Putamen (tissue), 1 donor: ENCODE results near the gene MCM9.

Experiments used
- DNase-seq: peaks from one replicate; pipeline ENCODE4 v3.0.0-alpha.2; 2016; ENCODE audit warnings: low spot score

Gene MCM9

GRCh38 chr6:118931436-118931835 lies 3.5 kb downstream of the MCM9 start:
- no peak for DNase-seq

GRCh38 chr6:118930680-118931079 lies 4.3 kb downstream of the MCM9 start:
- no peak for DNase-seq

DNA sequence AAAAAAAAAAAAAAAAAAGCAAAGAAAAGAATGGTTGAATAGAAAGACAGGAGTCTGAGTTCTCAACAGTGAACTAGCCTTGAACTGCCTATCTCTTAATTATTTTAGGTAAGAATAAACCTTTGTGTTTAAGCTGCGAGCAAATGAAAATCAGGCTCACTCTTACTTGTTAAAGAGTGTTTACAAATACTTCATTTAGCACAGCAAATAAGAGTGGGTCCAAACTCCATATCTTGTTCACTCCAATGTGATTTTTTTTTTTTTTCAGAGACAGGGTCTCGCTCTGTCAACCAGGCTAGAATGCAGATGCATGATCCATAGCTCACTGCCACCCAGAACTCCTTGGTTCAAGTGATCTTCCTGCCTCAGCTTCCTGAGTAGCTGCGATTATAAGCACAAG lies 11.9 kb downstream of the MCM9 start:
- DNase-seq, result no peak

DNA sequence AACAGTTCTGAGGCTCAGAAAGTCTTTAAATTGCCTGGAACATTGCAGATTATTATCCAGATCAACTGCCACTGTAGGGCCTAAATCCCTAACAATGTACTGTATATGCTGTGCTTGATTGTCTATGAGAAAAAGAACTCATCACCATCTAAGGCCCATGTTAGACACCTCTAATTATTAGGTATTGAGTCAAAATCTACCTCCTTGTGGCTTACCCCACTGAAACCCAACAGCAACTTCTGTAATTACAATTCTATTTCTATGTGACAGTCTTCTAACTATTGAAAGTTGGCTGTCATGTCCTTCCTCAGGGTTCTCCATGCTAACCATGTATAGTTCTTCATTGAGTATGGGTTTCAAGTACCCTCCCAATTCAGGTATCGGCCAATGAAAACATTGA lies 13.9 kb downstream of the MCM9 start:
- DNase-seq, result no peak

DNA sequence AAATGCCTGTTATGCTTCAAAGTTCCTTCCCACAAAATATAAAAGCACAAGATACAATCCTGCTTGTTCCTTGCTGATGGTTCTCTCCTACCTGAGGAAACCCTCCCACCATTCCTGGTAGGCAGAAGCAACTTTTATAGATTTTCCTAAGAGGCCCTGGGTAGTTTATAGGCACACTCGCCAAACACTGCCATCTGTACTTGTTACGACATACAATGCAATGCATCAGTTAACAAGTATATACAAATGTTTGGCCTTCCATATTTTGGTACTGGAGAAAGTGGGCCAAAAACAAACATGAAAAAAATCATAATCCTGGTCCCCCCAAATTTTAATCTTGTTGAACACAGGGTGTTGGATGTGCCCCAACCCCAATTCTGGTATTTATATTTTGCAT lies 16.6 kb downstream of the MCM9 start:
- no peak for DNase-seq

DNA sequence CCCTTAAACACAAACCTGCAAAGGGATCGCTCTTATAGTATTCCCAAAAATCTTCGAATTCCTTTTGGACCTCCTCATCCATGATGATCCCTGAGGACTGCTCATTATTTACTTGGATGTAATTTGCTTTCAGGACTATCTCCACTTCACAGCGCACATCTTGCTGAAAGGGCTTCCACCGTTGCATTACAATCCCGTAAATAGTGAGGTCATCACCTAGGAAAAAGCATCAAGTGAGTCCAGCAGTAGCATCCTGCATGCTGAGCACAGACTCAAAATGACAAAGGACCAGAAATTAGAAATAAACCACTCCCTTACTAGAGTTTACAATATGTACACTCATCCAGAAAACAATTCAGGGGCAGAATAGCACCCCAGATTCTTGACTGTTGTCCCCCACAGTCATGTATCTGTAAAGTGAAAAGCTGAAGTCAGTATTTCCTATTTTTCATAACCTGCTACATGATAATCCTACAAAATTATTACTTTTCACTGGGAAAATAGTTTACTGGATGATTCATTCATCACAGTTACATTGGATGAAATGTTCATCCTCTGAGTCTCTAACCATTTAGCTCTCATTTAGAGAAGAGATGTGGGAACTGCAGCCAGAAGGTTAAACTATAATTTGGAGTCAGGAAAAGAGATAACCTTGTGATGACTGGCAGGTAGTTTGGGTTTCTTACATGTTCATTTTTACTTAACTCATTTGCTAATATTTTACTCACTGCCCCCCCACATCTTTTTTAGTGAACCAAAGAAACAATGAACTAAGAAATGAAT lies 17.2 kb downstream of the MCM9 start:
- no peak for DNase-seq

DNA sequence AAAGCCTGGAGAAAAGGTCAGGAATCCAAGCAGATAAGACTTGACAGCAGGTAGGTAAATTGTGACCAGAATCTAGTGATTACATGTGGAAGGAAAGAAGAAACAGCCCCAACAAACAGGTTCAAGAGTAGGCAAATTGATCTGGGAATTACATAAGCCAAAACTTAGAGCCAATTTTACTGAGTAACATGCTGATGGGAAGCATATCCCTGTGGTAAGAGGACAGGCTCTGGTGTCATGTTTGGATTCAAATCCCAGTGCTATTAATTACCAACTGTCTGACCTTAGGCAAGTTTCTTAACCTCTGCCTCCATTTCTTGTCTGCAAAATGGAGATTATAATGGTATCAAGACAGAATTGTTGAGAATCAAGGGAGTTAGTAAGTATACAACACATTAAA lies 20.4 kb downstream of the MCM9 start:
- DNase-seq, result no peak

DNA sequence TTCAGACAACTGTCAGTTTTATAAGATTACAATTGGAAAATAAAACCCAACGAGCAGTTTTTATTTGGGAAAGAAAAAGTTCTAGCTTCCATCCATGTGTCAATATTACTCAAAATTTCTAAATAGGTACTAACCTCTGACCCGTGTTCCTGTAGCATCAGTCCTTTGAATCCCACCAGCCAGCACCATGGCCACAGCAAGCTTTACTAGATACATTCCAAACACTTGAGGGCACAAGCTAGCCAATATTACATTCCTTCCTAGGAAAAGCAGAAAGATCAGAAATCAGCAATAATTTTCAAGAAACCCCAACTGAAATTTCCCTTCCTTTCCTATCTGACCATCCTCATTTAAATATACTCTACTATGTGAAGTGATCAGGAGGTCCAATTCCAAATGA lies 21.8 kb downstream of the MCM9 start:
- no peak for DNase-seq

GRCh38 chr6:118912646-118913045 lies 22.3 kb downstream of the MCM9 start:
- no peak for DNase-seq

GRCh38 chr6:118908441-118908840 lies 26.5 kb downstream of the MCM9 start:
- DNase-seq, result no peak

- DNase-seq, result no peak
Observed at GRCh38 chr6:118905851-118906250, 29.1 kb downstream of the MCM9 start.

DNA sequence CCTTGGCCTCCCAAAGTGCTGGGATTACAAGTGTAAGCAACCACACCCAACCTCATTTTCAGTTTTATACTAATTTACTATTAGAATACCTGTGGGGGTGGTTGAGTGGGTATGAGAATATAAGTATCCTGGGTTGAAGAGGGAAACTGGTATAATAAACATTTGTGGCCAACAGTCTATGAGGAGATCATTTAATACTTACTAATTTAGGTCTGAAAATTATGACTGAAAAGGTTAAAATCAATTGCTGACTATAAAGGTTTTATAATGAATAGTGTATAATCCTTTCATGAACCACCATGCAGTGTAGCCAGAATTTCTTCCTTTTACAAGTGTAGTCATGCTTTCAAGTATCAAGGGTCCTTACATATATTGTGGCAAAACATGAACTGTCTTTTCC lies 29.9 kb downstream of the MCM9 start:
- DNase-seq, result no peak

GRCh38 chr6:118903691-118904090 lies 31.3 kb downstream of the MCM9 start:
- no peak for DNase-seq

DNA sequence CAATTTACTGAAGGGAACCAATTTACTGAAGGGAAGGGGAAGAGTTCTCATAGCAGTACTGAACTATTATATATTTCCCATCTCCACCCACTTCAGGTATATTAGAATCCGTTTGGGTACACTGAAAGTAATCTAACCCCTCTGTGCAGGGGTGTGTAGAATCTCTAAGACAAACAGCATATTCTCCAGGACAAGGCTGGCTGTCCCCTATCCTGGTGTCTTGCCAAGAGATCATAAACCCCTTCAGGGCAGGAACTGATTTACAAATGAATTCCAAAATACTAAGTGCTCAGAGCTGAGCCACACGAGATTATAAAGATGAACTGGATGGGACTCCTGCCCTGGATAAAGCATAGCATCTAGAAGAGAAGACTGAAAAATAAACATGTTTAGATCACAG lies 31.8 kb downstream of the MCM9 start:
- DNase-seq, result no peak

- no peak for DNase-seq
Observed at GRCh38 chr6:118902726-118903125, 32.2 kb downstream of the MCM9 start.

DNA sequence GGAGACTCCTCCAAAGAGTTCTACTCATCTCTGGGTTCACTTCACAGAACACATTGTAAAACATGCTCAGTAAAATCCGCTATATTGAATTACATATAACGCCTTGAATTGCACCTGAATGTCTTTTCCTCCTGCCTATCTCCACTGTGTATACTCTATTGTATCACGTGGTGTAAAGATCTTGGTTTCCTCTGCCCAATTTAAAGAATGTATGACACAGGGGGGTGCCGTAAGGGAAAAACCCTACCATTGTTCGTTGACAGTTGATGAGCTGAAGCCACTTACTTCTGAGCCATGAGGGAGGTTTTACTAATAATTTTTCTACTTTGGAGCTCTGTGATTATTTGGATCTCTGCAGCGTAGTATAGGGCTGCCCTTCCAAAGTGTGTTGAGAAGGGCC lies 35.0 kb downstream of the MCM9 start:
- DNase-seq, result no peak

GRCh38 chr6:118897386-118897785 lies 37.6 kb downstream of the MCM9 start:
- no peak for DNase-seq

DNA sequence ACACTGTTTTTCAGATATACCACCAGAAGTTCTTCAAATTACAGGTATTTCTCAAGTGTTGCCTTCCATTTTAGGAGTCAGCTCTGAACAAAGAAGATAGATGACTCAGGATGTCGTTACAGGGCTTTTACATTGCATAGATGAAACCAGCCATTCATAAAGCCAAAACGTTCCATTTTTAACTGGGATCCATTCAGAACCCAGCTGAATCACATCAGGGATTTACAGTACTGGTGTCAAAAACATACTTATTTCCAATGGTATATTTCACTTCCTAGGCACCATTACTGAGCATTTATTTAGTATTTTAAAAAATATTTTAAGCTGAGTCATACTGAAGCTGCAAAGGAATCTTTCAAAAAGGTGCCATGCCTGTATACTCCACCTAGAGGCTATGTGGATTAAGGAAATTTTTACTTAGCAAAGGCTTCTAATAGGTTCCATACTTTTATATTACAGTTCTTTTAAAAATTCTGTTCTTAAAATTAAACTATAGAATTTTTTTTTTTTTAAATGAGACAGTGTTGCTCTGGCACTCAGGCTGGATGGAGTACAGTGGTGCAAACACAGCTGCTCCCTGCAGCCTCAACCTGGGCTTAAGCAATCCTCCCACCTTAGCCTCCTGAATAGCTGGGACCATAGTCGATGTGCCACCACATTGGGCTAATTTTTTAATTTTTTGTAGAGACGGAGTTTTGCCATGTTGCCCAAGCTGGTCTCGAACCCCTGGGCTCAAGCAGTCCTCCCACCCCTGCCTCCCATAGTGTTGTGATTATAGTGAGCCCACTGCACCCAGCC lies 38.4 kb downstream of the MCM9 start:
- DNase-seq, result no peak

DNA sequence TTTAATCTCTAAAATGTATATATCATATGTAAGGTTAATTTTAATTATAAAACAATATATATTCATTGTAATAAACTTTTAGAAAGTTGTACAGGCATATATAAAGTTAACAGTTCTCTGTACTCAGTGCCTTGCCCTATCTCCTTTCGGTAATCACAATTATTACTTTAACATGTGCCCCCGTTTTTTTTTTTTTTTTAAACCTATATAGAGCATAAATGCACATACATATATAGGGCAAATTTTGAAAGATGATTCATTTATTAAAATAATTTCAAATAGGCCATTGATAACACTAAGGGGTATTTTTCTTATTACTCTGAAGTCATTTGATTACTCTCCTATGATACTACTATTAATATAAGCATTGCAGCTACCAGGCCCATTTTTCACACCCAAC lies 39.1 kb downstream of the MCM9 start:
- no peak for DNase-seq

DNA sequence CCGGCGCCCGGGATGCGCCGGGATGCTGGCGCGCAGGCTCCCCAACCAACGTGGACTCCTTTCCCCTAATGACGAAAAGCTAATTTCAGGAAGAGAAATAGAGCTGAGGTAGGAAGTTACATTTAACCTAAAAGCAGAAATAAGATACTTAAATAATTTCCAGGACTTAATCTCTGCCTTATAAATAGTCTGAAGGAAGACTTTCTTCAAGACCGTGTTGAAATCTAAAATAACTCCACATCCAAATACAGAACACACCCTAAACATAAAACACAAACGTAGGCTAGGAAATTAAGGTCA lies 39.7 kb downstream of the MCM9 start:
- no peak for DNase-seq

DNA sequence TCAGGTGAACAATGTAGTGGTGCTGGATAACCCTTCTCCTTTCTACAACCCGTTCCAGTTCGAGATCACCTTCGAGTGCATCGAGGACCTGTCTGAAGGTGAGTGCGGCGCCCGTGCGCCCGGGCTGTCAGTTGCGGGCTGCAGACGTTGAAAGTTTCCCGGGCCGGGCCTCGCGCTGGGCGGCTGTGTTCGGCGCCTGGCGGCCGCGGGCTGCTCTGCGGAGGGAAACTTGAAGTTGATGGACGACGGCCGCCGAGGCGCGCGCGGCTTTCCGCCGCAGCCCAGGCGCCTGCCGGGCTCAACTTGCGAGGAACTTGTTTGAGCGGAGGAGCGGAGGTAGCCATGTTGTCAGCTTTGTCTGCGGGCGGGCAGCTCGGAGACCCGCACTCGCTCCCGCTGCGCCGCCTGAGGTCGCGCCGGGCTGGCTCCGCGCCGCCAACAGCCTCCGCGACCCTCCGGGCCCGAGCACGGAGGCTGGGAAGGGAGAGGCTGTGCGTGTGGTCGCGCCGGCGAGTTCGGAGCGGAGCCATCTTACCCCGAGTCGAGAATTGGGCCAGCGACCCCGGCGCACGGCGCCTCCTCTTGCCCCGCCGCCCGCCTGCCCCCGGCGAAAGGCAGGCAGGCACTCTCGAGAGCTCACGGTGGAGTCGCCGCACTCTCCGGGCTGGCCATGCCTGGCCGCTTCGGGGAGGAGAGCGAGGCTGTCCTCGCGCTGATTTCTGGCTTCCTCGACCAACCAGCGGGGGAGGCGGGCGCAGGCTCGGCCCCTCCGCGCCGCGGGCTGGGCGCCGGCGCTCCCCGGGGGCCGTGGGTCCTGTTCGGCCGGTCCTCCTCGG lies 40.3 kb downstream of the MCM9 start:
- peak; percentile 70 for DNase-seq

DNA sequence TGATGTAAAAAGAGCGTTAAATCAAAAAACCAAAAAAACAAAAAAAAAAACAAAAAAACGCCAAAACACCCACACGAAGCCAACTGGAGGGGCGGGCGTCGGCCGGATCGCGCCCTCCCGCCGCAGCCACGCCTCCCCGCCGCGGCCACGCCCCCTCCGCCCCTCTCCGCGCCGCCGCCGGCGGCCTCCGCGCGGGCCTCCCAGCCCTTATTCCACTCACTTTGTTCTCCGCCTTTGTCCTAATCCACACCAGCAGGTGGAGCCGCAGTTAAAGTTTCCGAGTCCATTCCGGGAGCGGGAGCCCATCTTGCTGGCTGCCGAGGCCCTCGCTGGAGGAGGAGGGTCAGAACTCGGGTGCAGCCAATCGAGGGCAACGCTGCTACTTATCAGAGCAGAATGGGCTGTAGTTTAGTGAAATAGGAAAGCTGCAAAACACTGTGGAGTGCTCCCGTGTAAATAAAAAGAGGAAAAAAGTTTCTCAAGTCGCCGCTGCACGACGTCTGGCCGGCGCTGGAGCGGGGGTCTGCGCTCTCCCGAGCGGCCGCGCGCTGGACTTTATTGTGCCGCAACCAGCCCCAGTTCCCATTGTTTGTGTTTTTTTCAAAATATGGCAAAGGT lies 41.0 kb downstream of the MCM9 start, which contains the start of gene ASF1A:
ASF1A (plus strand) TSS at position 346 of the 618 bp plus-strand sequence; CDS start at position 608, 262 bp downstream.
- peak; percentile 99 for DNase-seq
